LNCAP (cell line): ENCODE results near the gene NCKAP5L.
A peak's percentile ranks its signal among the peaks of the same experiment; 100 is the strongest.

Source experiments
- TF ChIP-seq, protein P1 (sequence below): fragments of 450-650 bp; IDR thresholded peaks from 2 replicates; pipeline ENCODE4 v1.5.1; 2017; ENCODE audit warnings: mild to moderate bottlenecking

The NCKAP5L gene

DNA sequence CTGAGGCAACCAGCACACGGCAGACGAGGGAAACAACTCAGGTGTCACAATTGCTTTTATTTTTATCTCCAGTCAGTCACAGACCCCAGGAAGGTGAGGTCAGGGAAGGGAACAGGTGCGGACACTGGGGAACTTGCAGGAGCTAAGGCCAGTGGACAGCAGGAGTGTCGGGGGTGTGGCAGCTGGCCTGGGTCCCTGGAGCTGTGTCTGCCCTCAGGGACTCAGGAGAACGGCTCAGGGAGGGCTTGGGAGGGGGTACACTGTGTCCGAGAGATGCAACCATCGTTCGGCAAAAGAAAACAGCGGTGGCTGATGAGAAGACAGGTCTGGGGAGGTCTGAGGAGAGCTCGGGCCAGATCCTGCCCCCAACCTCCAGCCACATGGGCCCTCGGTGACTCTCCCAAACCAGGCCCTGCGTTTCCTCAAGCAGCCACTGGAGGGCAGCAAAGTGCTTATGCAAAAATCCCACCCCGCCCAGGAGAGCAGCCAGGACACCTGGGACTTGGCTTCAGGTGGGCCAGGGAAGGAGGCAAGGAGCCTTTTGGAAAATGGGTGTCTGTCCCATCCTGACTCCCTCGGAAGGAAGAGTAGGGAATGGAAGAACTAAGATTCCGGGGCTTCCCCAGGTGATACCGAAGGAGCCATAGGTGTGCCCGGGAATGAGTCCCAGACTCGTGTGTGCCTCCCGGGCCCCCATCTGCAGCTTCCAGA lies 38.8 kb upstream of the NCKAP5L start:
- TF ChIP-seq, protein P1, sequence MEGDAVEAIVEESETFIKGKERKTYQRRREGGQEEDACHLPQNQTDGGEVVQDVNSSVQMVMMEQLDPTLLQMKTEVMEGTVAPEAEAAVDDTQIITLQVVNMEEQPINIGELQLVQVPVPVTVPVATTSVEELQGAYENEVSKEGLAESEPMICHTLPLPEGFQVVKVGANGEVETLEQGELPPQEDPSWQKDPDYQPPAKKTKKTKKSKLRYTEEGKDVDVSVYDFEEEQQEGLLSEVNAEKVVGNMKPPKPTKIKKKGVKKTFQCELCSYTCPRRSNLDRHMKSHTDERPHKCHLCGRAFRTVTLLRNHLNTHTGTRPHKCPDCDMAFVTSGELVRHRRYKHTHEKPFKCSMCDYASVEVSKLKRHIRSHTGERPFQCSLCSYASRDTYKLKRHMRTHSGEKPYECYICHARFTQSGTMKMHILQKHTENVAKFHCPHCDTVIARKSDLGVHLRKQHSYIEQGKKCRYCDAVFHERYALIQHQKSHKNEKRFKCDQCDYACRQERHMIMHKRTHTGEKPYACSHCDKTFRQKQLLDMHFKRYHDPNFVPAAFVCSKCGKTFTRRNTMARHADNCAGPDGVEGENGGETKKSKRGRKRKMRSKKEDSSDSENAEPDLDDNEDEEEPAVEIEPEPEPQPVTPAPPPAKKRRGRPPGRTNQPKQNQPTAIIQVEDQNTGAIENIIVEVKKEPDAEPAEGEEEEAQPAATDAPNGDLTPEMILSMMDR, result peak; percentile 95

DNA sequence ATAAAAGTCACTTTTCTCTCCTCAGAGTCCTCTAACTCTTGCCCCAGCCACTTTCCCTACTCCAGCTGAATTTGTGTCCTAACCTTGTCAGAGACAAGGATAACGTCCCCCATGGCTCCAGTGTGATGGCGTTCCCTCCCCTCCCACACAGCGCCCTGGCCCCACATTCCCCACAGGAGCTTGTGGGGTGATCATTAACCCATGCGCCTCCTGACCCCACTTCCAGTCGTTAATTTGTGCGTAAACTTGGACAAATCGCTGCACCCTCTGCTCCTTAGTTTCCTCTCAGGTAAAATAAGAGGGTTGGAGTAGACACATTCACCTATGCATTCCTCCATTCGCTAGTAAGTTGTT lies 37.5 kb upstream of the NCKAP5L start:
- TF ChIP-seq, protein P1, result no peak

DNA sequence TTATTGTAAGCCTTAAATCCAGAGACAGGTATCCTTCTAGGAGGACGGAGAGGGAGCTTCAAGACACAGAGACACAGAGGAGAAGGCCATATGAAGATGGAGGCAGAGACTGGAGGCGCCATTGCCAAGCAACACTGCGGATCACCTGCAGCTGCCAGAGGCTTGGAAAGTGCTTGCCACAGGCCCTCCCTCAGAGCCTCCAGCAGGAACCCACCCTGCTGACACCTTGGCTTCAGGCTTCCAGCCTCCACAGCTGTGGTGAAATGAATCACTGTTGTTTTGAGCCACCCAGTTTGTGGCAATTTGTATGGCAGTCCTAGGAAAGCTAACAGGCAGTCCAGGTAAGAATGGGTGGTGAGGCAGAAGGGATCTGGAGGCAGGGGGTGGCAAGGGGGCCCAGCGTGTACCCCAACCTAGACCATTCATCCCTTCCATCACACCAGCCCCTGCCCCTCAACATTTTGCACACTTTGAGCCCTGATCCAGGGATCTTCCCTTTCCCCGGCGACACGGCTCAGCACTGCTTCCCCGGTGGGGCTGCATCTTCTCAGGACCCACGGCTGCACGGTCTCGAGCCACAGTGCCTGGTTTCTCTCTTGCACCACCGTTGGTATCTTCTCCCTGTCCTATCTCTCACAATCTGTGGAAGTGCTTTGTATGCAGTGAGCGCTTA lies 37.0 kb upstream of the NCKAP5L start:
- TF ChIP-seq, protein P1, result no peak

DNA sequence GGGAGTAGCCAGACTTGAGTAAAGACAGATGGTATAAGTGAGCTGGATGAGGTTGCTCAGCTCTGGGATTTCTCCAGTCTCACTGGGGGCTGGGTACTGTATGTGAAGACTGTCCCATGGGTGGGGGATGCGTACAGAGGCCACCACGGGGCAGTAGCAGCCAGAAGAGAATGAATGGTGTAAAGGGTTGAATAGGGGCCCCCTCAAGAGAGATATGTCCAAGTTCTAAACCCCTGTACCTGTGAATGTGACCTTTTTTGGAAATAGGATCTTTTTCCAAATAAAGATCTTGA lies 36.5 kb upstream of the NCKAP5L start:
- TF ChIP-seq, protein P1, result no peak

DNA sequence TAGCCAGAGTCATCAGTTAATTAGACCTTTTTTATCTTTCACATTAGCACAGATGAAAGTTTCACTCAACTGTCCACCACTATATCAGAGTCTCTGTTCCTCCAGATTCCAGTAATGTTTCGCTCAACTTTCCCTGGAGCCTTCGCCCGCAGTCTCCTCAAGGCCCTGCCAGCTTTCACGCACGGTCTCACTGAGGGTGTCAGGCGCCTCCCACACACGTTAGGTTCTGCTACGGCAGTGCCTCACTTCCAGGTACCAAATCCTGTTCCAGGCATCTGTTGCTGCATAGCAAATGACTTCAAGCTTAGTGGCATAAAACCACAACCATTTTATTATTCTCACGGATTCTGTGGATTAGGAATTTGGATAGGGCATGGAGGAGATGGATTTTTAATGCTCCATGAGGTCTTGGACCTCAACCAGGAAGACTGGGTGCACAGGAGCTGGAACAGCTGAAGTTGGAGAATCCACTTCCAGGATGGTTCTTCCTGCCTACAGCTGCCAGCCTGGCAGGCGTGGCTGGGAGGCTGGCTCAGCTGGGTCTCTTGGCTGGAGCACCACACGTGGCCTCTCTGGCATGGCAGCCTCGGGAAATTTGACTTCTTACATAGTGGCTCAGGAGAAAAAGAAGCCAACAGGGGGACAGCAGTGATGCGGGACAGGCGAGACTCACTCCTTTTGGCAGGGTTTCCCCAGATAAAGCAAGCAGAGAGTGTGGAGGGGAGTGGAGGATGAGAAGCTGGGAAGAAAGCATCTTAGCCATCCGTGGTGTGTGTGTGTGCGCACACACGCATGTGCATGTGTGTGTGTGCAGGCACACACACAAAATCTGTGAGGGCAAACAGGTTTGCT lies 36.0 kb upstream of the NCKAP5L start:
- TF ChIP-seq, protein P1, result no peak

DNA sequence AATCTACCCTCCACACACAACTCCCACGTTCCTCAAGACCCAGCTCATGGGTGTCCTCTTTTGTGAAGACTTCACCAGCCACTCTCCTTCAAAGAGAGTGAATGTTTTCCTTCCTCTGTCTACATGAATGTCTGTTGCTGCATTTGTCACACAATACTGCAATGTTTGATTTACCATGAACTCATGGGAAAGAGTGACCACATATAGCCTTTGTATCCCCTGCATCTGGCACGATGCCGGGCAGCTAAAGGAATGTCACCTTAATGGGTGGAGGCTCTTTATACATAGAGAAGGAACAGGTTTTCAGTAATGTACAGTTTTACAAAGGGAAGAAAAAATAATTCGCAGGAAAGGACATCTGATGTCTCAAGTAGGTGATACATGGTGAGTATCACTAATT lies 26.8 kb upstream of the NCKAP5L start:
- TF ChIP-seq, protein P1, result no peak

DNA sequence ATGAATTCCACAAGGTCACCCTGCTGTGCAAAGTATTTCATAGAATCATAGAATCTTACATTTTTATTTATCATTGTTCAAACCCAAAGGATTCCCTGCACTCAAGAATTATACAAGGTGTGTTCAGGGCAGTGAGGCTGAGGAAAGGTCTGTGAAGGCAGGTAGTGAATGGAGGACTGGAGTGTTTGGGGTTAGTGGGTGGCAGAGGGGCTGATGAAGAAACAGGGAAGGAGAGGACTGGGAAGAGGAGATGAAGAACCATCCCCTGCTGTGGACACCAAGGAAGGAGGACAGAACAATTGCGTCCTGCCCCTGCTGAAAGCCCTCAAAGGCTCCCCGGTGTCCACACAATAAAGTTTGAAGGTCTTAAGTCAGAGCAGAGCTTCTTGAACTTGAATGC lies 25.5 kb upstream of the NCKAP5L start:
- TF ChIP-seq, protein P1, result no peak
